ENCODE measurements around the gene TMEM245. TPM values are rescaled to one million over a fixed set of nuclear protein-coding genes. Genes with fewer than 3 reads are reported as not detected.
A peak's percentile ranks its signal among the peaks of the same experiment; 100 is the strongest.

The TMEM245 gene
- total RNA-seq, 1 donor from 2014 or later: 92.1 TPM

DNA sequence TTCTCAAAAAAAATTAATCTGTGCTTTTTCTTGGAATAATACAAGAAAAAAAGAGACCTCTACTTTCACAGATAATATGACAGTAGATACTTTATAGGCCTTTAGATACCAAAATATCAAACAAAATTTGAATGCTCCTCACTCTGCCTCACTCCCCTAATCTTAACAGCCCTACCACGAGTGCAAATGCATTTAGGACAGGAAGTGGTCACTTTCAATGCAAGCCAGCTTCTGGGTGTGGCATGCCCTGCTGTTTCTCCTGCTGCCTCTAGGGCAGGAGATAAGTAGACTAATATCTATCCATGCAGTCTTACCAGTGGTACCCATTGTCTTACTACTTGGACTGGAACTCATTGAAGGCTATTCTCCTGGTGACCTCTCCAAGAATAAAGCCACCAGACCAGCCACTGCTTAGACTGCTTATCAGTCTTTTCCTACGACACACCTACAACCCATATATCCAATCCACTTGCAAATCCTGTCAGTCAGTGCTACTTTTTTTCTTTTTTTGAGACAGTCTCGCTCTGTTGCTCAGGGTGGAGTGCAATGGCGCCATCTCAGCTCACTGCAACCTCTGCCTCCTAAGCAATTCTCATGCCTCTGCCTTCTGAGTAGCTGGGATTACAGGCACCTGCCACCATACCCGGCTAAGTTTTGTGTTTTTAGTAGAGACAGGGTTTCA lies 24.3 kb upstream of the TMEM245 start:
- no peaks in the 10 kb centered on the region for H3K9me3 ChIP-seq
- intact Hi-C loops (cut with DNase I): no loop called here
- ATAC-seq: peak; percentile 67

DNA sequence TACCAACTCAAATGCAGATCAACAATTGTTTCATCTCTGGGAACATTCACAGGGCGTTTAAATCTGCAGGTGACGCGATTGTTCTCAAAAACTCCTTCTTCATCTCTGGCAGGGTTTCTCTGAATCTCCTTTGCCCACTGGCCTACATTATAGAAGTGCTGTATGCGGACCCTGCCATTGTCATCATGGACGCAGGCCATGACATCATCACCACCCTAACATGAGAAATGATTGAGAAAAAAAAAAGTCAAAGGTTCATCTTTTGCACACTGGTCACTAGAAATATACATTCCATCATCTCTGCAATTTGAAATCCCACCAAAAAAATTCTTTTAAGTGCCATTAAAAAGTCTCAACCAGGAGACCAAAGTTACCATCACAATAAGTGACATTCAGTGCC lies 21.6 kb upstream of the TMEM245 start:
- Histone ChIP-seq H3K4me3 (no peak overlapping the region), H3K4me1 (no peaks in the 10 kb centered on the region), H3K9me3 (no peaks in the 10 kb centered on the region), H3K27me3 (no peaks in the 10 kb centered on the region), H3K27ac (no peak overlapping the region), H3K36me3 (no peaks in the 10 kb centered on the region)
- intact Hi-C loops (cut with DNase I): no loop called here
- ATAC-seq (no peak), DNase-seq (no peak)
- TF ChIP-seq, protein P1, sequence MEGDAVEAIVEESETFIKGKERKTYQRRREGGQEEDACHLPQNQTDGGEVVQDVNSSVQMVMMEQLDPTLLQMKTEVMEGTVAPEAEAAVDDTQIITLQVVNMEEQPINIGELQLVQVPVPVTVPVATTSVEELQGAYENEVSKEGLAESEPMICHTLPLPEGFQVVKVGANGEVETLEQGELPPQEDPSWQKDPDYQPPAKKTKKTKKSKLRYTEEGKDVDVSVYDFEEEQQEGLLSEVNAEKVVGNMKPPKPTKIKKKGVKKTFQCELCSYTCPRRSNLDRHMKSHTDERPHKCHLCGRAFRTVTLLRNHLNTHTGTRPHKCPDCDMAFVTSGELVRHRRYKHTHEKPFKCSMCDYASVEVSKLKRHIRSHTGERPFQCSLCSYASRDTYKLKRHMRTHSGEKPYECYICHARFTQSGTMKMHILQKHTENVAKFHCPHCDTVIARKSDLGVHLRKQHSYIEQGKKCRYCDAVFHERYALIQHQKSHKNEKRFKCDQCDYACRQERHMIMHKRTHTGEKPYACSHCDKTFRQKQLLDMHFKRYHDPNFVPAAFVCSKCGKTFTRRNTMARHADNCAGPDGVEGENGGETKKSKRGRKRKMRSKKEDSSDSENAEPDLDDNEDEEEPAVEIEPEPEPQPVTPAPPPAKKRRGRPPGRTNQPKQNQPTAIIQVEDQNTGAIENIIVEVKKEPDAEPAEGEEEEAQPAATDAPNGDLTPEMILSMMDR (IDR thresholded peaks at IDR 0.05): no peak

More for the DNA sequence above, 24.3 kb upstream of the TMEM245 start:
- Histone ChIP-seq H3K36me3 (no peaks in the 10 kb centered on the region), H3K27me3 (no peaks in the 10 kb centered on the region), H3K27ac (no peak overlapping the region), H3K4me1 (no peaks in the 10 kb centered on the region), H3K4me3 (no peak overlapping the region)
- TF ChIP-seq, protein P1 (IDR thresholded peaks at IDR 0.05): peak; percentile 27
- no peak for DNase-seq

DNA sequence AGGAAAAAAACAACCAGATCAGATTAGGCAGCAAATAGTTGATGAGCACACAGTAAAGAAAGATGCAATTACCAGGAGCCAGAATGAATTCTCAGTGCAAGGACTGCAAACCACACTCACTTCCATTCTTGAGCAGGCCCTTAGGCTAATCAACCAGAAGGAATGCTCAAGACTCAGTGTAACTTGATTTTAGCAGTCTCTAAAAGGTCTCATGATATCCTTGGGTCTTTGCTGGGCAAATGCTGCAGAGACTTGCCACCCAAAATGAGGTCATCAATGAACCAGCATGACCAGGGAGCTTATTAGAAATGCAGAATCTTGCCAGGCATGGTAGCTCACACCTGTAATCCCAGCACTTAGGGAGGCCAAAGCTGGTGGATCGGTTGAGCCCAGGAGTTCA lies 20.1 kb upstream of the TMEM245 start:
- TF ChIP-seq, protein P1 (IDR thresholded peaks at IDR 0.05): no peak
- ATAC-seq: no peak
- Histone ChIP-seq H3K4me1 (no peaks in the 10 kb centered on the region), H3K36me3 (no peaks in the 10 kb centered on the region), H3K27me3 (no peaks in the 10 kb centered on the region), H3K27ac (no peak overlapping the region), H3K4me3 (no peak overlapping the region), H3K9me3 (no peaks in the 10 kb centered on the region)
- DNase-seq: no peak
- intact Hi-C loops (cut with DNase I): no loop called here

DNA sequence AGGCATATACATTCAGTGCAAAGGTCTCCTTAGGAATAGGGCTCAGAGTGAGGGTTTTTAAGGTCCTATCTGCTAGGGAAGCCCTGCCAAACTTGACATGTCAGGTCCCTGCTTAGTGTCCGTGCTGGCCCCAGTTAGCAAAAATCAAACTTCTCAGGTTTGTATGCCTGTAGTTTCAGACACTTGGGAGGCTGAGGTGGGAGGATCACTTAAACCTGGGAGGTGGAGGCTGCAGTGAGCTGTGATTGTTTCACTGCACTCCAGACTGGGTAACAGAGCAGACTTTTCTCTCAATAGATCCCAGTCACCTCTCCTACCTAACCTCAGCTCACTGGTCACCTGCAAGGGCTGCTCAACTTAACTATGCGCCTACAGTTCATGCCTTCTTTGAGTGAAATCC lies 18.7 kb upstream of the TMEM245 start:
- no peak for ATAC-seq
- H3K36me3 ChIP-seq: no peaks in the 10 kb centered on the region
- H3K4me3 ChIP-seq: no peak overlapping the region
- H3K27me3 ChIP-seq: no peaks in the 10 kb centered on the region
- intact Hi-C loops (cut with DNase I): no loop called here
- H3K9me3 ChIP-seq: no peaks in the 10 kb centered on the region
- no peak for DNase-seq
- no peaks in the 10 kb centered on the region for H3K4me1 ChIP-seq
- H3K27ac ChIP-seq: no peak overlapping the region
- TF ChIP-seq, protein P1 (IDR thresholded peaks at IDR 0.05): no peak

GRCh38 chr9:109134167-109134578 lies 14.4 kb upstream of the TMEM245 start:
- intact Hi-C loops (cut with DNase I): no loop called here
- Histone ChIP-seq H3K36me3 (no peaks in the 10 kb centered on the region), H3K27me3 (no peaks in the 10 kb centered on the region), H3K27ac (no peak overlapping the region), H3K4me3 (no peak overlapping the region), H3K9me3 (no peaks in the 10 kb centered on the region), H3K4me1 (no peaks in the 10 kb centered on the region)
- no peak for ATAC-seq
- TF ChIP-seq, protein P1 (IDR thresholded peaks at IDR 0.05): no peak
- DNase-seq: no peak

- no peak overlapping the region for H3K27ac ChIP-seq
- TF ChIP-seq, protein P1 (IDR thresholded peaks at IDR 0.05): no peak
- no peaks in the 10 kb centered on the region for H3K9me3 ChIP-seq
- ATAC-seq (no peak), DNase-seq (no peak)
- H3K27me3 ChIP-seq: no peaks in the 10 kb centered on the region
- no peaks in the 10 kb centered on the region for H3K4me1 ChIP-seq
- H3K36me3 ChIP-seq: no peaks in the 10 kb centered on the region
- intact Hi-C loops (cut with DNase I): no loop called here
- H3K4me3 ChIP-seq: no peak overlapping the region
Observed at GRCh38 chr9:109133533-109133932, 13.8 kb upstream of the TMEM245 start.

Measured in upper lobe of right lung (tissue), 1 donor.